Measurements from ENCODE around the gene MTPN. TPM values are rescaled to one million over a fixed set of nuclear protein-coding genes. Genes with fewer than 3 reads are reported as not detected.

MTPN gene
- total RNA-seq, 5 donors from 2014 or later (not counting 1 experiment from before 2014, with no cell fraction given): 74.2 to 96.3 (median 84.1) TPM

GRCh38 chr7:135979471-135980011 lies 2.4 kb upstream of the MTPN start:
- H3K36me3 ChIP-seq (ENCODE audit: control insufficient read depth in 2 of 2, extremely low read depth in 1 of 2, insufficient read depth in 1 of 2, low read length in 1 of 2): no peaks in the 10 kb centered on the region
- Mint-ChIP-seq H3K36me3 (peaks cover under 1% of the 10 kb centered on the region), H3K4me3 (peak overlapping the region in 2 of 3 donors; percentile 0 to 1), H3K4me1 (peaks cover 68 to 78% (median 73%) of the 10 kb centered on the region in 3 donors), H3K27me3 (no peaks in the 10 kb centered on the region), H3K27ac (peak overlapping the region; percentile 93 to 95), H3K9me3 (no peaks in the 10 kb centered on the region)
- H3K27ac ChIP-seq (ENCODE audit: low read length): peak overlapping the region; percentile 75
- peaks cover 22 to 36% of the 10 kb centered on the region in 2 experiments for H3K4me1 ChIP-seq (ENCODE audit: control insufficient read depth in 1 of 2, extremely low read depth in 1 of 2, insufficient read depth in 2 of 2, low read length in 2 of 2)
- ATAC-seq (replicated peaks in 1 of 4): no peak
- no peaks in the 10 kb centered on the region for H3K27me3 ChIP-seq (replicated peaks in 1 of 2; ENCODE audit: control insufficient read depth in 2 of 2, extremely low read depth in 1 of 2, insufficient read depth in 2 of 2, low read length in 1 of 2)
- no peak overlapping the region for H3K4me3 ChIP-seq (ENCODE audit: control insufficient read depth in 1 of 2, extremely low read depth in 1 of 2, low read length in 1 of 2)
- no peak for DNase-seq
- H3K9me3 ChIP-seq: no peaks in the 10 kb centered on the region
- CTCF ChIA-PET: no interaction called here
- POLR2A ChIA-PET: interaction anchor here (0.5 kb wide), 2 partner anchors 11 to 765 kb away, joined by 3 read pairs; no protein-coding TSS in a partner anchor

- peaks cover 4% of the 10 kb centered on the region for H3K36me3 Mint-ChIP-seq
- H3K4me3 Mint-ChIP-seq: no peak overlapping the region
- Histone ChIP-seq H3K27me3 (replicated peaks in 1 of 2; ENCODE audit: control insufficient read depth in 2 of 2, extremely low read depth in 1 of 2, insufficient read depth in 2 of 2, low read length in 1 of 2) (no peaks in the 10 kb centered on the region), H3K4me1 (ENCODE audit: control insufficient read depth in 1 of 2, extremely low read depth in 1 of 2, insufficient read depth in 2 of 2, low read length in 2 of 2) (peaks cover 23 to 38% of the 10 kb centered on the region in 2 experiments), H3K27ac (ENCODE audit: low read length) (no peak overlapping the region), H3K9me3 (no peaks in the 10 kb centered on the region), H3K4me3 (ENCODE audit: control insufficient read depth in 1 of 2, extremely low read depth in 1 of 2, low read length in 1 of 2) (no peak overlapping the region), H3K36me3 (ENCODE audit: control insufficient read depth in 2 of 2, extremely low read depth in 1 of 2, insufficient read depth in 1 of 2, low read length in 1 of 2) (no peaks in the 10 kb centered on the region)
- peak overlapping the region in 1 of 2 donors; percentile 93 for H3K27ac Mint-ChIP-seq
- no peaks in the 10 kb centered on the region for H3K9me3 Mint-ChIP-seq
- no peaks in the 10 kb centered on the region for H3K27me3 Mint-ChIP-seq
- POLR2A ChIA-PET: interaction anchor here (0.5 kb wide), 2 partner anchors 11 to 314 kb away, joined by 4 to 9 read pairs; no protein-coding TSS in a partner anchor
- CTCF ChIA-PET: interaction anchor here in 1 of 2 donors (1.1 kb wide), 1 partner anchor 10 kb away, joined by 3 read pairs; no protein-coding TSS in a partner anchor
- no CpG with 5 or more reads among the region's 4 CpGs for WGBS (ENCODE audit: insufficient coverage)
- ATAC-seq (replicated peaks in 1 of 4): no peak
- DNase-seq: no peak
- peaks cover 76 to 83% (median 76%) of the 10 kb centered on the region in 3 donors for H3K4me1 Mint-ChIP-seq
These were observed 1.5 kb upstream of the MTPN start for GRCh38 chr7:135978624-135979023.

GRCh38 chr7:135977742-135978066 lies 545 bp upstream of the MTPN start:
- CTCF ChIA-PET: interaction anchor here in 1 of 2 donors (1.1 kb wide), 1 partner anchor 9 kb away, joined by 3 read pairs; no protein-coding TSS in a partner anchor
- peak overlapping the region; percentile 88 to 94 for H3K27ac Mint-ChIP-seq
- H3K36me3 Mint-ChIP-seq: peaks cover 10% of the 10 kb centered on the region
- H3K4me3 ChIP-seq (ENCODE audit: control insufficient read depth in 1 of 2, extremely low read depth in 1 of 2, low read length in 1 of 2): peak overlapping the region; percentile 81 to 92
- peak overlapping the region; percentile 80 for H3K27ac ChIP-seq (ENCODE audit: low read length)
- no CpG with 5 or more reads among the region's 6 CpGs for WGBS (ENCODE audit: insufficient coverage)
- POLR2A ChIA-PET: no interaction called here
- H3K36me3 ChIP-seq (ENCODE audit: control insufficient read depth in 2 of 2, extremely low read depth in 1 of 2, insufficient read depth in 1 of 2, low read length in 1 of 2): peaks cover 0 to 4% of the 10 kb centered on the region in 2 donors
- peaks cover 77 to 85% (median 82%) of the 10 kb centered on the region in 3 donors for H3K4me1 Mint-ChIP-seq
- H3K9me3 Mint-ChIP-seq: no peaks in the 10 kb centered on the region
- H3K27me3 ChIP-seq (replicated peaks in 1 of 2; ENCODE audit: control insufficient read depth in 2 of 2, extremely low read depth in 1 of 2, insufficient read depth in 2 of 2, low read length in 1 of 2): no peaks in the 10 kb centered on the region
- peaks cover 23 to 38% of the 10 kb centered on the region in 2 experiments for H3K4me1 ChIP-seq (ENCODE audit: control insufficient read depth in 1 of 2, extremely low read depth in 1 of 2, insufficient read depth in 2 of 2, low read length in 2 of 2)
- H3K4me3 Mint-ChIP-seq: peak overlapping the region; percentile 96 to 97 (median 96)
- H3K9me3 ChIP-seq: no peaks in the 10 kb centered on the region
- DNase-seq (no peak), ATAC-seq (replicated peaks in 1 of 4) (no peak)
- H3K27me3 Mint-ChIP-seq: no peaks in the 10 kb centered on the region

- Mint-ChIP-seq H3K27me3 (no peaks in the 10 kb centered on the region), H3K4me3 (peak overlapping the region; percentile 96 to 97 (median 96)), H3K36me3 (peaks cover 18% of the 10 kb centered on the region), H3K9me3 (no peaks in the 10 kb centered on the region), H3K4me1 (peaks cover 77 to 84% (median 78%) of the 10 kb centered on the region in 3 donors), H3K27ac (peak overlapping the region; percentile 88 to 94)
- peak in 29 of 35 experiments; percentile 3 to 61 (median 24) for DNase-seq
- H3K27ac ChIP-seq (ENCODE audit: low read length): peak overlapping the region; percentile 80
- H3K9me3 ChIP-seq: no peaks in the 10 kb centered on the region
- H3K4me1 ChIP-seq (ENCODE audit: control insufficient read depth in 1 of 2, extremely low read depth in 1 of 2, insufficient read depth in 2 of 2, low read length in 2 of 2): peaks cover 26 to 31% of the 10 kb centered on the region in 2 experiments
- CTCF ChIA-PET: no interaction called here
- 0% methylated on average over 8 of the region's 13 CpGs for WGBS (ENCODE audit: insufficient coverage)
- peak overlapping the region; percentile 81 to 92 for H3K4me3 ChIP-seq (ENCODE audit: control insufficient read depth in 1 of 2, extremely low read depth in 1 of 2, low read length in 1 of 2)
- no peaks in the 10 kb centered on the region for H3K27me3 ChIP-seq (replicated peaks in 1 of 2; ENCODE audit: control insufficient read depth in 2 of 2, extremely low read depth in 1 of 2, insufficient read depth in 2 of 2, low read length in 1 of 2)
- peaks cover 0 to 4% of the 10 kb centered on the region in 2 donors for H3K36me3 ChIP-seq (ENCODE audit: control insufficient read depth in 2 of 2, extremely low read depth in 1 of 2, insufficient read depth in 1 of 2, low read length in 1 of 2)
- POLR2A ChIA-PET: interaction anchor here in 1 of 2 donors (0.6 kb wide), 1 partner anchor 1352 kb away, joined by 3 read pairs; no protein-coding TSS in a partner anchor
- ATAC-seq (replicated peaks in 1 of 4): peak; percentile 16 to 31 (median 22)
These were observed 700 bp downstream of the MTPN start for GRCh38 chr7:135976312-135977006.

GRCh38 chr7:135975166-135975565 lies 2.0 kb downstream of the MTPN start:
- Mint-ChIP-seq H3K27me3 (no peaks in the 10 kb centered on the region), H3K9me3 (no peaks in the 10 kb centered on the region), H3K4me1 (peaks cover 71 to 80% (median 72%) of the 10 kb centered on the region in 3 donors), H3K36me3 (peaks cover 22% of the 10 kb centered on the region), H3K27ac (no peak overlapping the region), H3K4me3 (peak overlapping the region; percentile 96 to 97 (median 96))
- Histone ChIP-seq H3K9me3 (no peaks in the 10 kb centered on the region), H3K27me3 (replicated peaks in 1 of 2; ENCODE audit: control insufficient read depth in 2 of 2, extremely low read depth in 1 of 2, insufficient read depth in 2 of 2, low read length in 1 of 2) (no peaks in the 10 kb centered on the region), H3K36me3 (ENCODE audit: control insufficient read depth in 2 of 2, extremely low read depth in 1 of 2, insufficient read depth in 1 of 2, low read length in 1 of 2) (peaks cover 2 to 5% of the 10 kb centered on the region in 2 donors), H3K4me1 (ENCODE audit: control insufficient read depth in 1 of 2, extremely low read depth in 1 of 2, insufficient read depth in 2 of 2, low read length in 2 of 2) (peaks cover 29 to 30% of the 10 kb centered on the region in 2 experiments), H3K4me3 (ENCODE audit: control insufficient read depth in 1 of 2, extremely low read depth in 1 of 2, low read length in 1 of 2) (no peak overlapping the region), H3K27ac (ENCODE audit: low read length) (no peak overlapping the region)
- no CpG with 5 or more reads among the region's 2 CpGs for WGBS (ENCODE audit: insufficient coverage)
- POLR2A ChIA-PET: interaction anchor here in 1 of 2 donors (0.5 kb wide), 1 partner anchor 42 kb away, joined by 3 read pairs; no protein-coding TSS in a partner anchor
- DNase-seq (no peak), ATAC-seq (replicated peaks in 1 of 4) (no peak)
- CTCF ChIA-PET: interaction anchor here in 1 of 2 donors (0.9 kb wide), 1 partner anchor 26 kb away, joined by 3 read pairs; no protein-coding TSS in a partner anchor

- ChIA-PET CTCF (interaction anchor here in 1 of 2 donors (0.9 kb wide), 1 partner anchor 25 kb away, joined by 3 read pairs; no protein-coding TSS in a partner anchor), POLR2A (no interaction called here)
- Mint-ChIP-seq H3K9me3 (no peaks in the 10 kb centered on the region), H3K4me1 (peaks cover 71 to 80% (median 72%) of the 10 kb centered on the region in 3 donors), H3K27me3 (no peaks in the 10 kb centered on the region), H3K4me3 (peak overlapping the region; percentile 31 to 52 (median 35)), H3K27ac (peak overlapping the region in 1 of 2 donors; percentile 3), H3K36me3 (peaks cover 26% of the 10 kb centered on the region)
- ATAC-seq (replicated peaks in 1 of 4) (no peak), DNase-seq (no peak)
- Histone ChIP-seq H3K27me3 (replicated peaks in 1 of 2; ENCODE audit: control insufficient read depth in 2 of 2, extremely low read depth in 1 of 2, insufficient read depth in 2 of 2, low read length in 1 of 2) (no peaks in the 10 kb centered on the region), H3K4me3 (ENCODE audit: control insufficient read depth in 1 of 2, extremely low read depth in 1 of 2, low read length in 1 of 2) (no peak overlapping the region), H3K4me1 (ENCODE audit: control insufficient read depth in 1 of 2, extremely low read depth in 1 of 2, insufficient read depth in 2 of 2, low read length in 2 of 2) (peaks cover 25 to 30% of the 10 kb centered on the region in 2 experiments), H3K27ac (ENCODE audit: low read length) (no peak overlapping the region), H3K9me3 (no peaks in the 10 kb centered on the region), H3K36me3 (ENCODE audit: control insufficient read depth in 2 of 2, extremely low read depth in 1 of 2, insufficient read depth in 1 of 2, low read length in 1 of 2) (peaks cover 2 to 10% of the 10 kb centered on the region in 2 donors)
- WGBS (ENCODE audit: insufficient coverage): no CpG with 5 or more reads among the region's 1 CpG
These were observed 2.5 kb downstream of the MTPN start for GRCh38 chr7:135974667-135975066.
